OCI-LY1 (cell line): ENCODE data around the gene AKR7A2.

Experiments used
- H2AFZ ChIP-seq: fragments of 200-600 bp; sonication (generic), shearing (Covaris generic); 2 replicates; pipeline ENCODE4 v1.6.0; 2014; ENCODE audit warnings: antibody characterized with exemption, mild to moderate bottlenecking, low read length
- H3F3A ChIP-seq: fragments of 200-600 bp; sonication (generic), shearing (Covaris generic); 2 replicates; pipeline ENCODE4 v1.6.0; 2014; ENCODE audit warnings: mild to moderate bottlenecking, antibody characterized with exemption, low read length, moderate library complexity; ENCODE audit not compliant: insufficient read depth
- H3K27ac ChIP-seq: fragments of 200-600 bp; sonication (generic); 2 replicates; pipeline ENCODE4 v1.5.1; 2014; ENCODE audit warnings: low read length, mixed run types, mild to moderate bottlenecking, low read depth; ENCODE audit not compliant: poor library complexity, severe bottlenecking
- H3K27me3 ChIP-seq: fragments of 200-600 bp; sonication (generic); 2 replicates; pipeline ENCODE4 v1.6.0; 2014; ENCODE audit warnings: antibody characterized with exemption, mild to moderate bottlenecking, low read length, moderate library complexity; ENCODE audit not compliant: insufficient read depth
- H3K36me3 ChIP-seq: fragments of 200-600 bp; sonication (generic); 2 replicates; pipeline ENCODE4 v1.6.1; 2014; ENCODE audit warnings: mild to moderate bottlenecking, antibody characterized with exemption, low read length, moderate library complexity, mixed read lengths; ENCODE audit not compliant: insufficient read depth
- H3K4me1 ChIP-seq: fragments of 200-600 bp; sonication (generic); 2 replicates; pipeline ENCODE4 v1.5.1; 2014; ENCODE audit warnings: mild to moderate bottlenecking, low read length, moderate library complexity; ENCODE audit not compliant: insufficient read depth, severe bottlenecking
- H3K4me2 ChIP-seq: fragments of 200-600 bp; sonication (generic), shearing (Covaris generic); 2 replicates; pipeline ENCODE4 v1.6.1; 2014; ENCODE audit warnings: low read length
- H3K4me3 ChIP-seq: fragments of 200-600 bp; sonication (generic); 2 replicates; pipeline ENCODE4 v1.5.1; 2014; ENCODE audit warnings: low read length, low read depth, mild to moderate bottlenecking, mixed read lengths; ENCODE audit not compliant: poor library complexity, severe bottlenecking
- H3K79me2 ChIP-seq: fragments of 200-600 bp; shearing (Covaris generic); 2 replicates; pipeline ENCODE4 v1.6.1; 2016; ENCODE audit warnings: mixed run types, low read length, mixed read lengths; ENCODE audit not compliant: insufficient read depth
- H3K9ac ChIP-seq: fragments of 200-600 bp; sonication (generic), shearing (Covaris generic); 2 replicates; pipeline ENCODE4 v1.6.1; 2014; ENCODE audit warnings: mild to moderate bottlenecking, low read length, mixed read lengths
- H3K9me2 ChIP-seq: fragments of 200-600 bp; sonication (generic), shearing (Covaris generic); 2 replicates; pipeline ENCODE4 v1.6.1; 2014; ENCODE audit warnings: low read depth, mild to moderate bottlenecking, low read length, mixed read lengths
- H3K9me3 ChIP-seq: fragments of 200-600 bp; shearing (Covaris generic); 2 replicates; pipeline ENCODE4 v1.6.1; 2014; ENCODE audit warnings: low read length, mixed read lengths
- H4K20me1 ChIP-seq: fragments of 200-600 bp; sonication (generic), shearing (Covaris generic); 2 replicates; pipeline ENCODE4 v1.6.0; 2016; ENCODE audit warnings: mild to moderate bottlenecking, low read length; ENCODE audit not compliant: insufficient read depth
- CTCF ChIP-seq: fragments of 200-600 bp; sonication (generic), shearing (Covaris generic); IDR thresholded peaks from 2 replicates; pipeline ENCODE4 v1.5.1; 2017; ENCODE audit warnings: mild to moderate bottlenecking, antibody characterized with exemption, low read length, moderate library complexity, mixed read lengths
- EZH2 ChIP-seq: fragments of 200-600 bp; sonication (generic), shearing (Covaris generic); IDR thresholded peaks from 2 replicates; pipeline ENCODE4 v1.8.0; 2017; ENCODE audit warnings: borderline replicate concordance, mixed run types, mild to moderate bottlenecking, antibody characterized with exemption, low read length, moderate library complexity, mixed read lengths

Gene AKR7A2

GRCh38 chr1:19311503-19311930 is 427 bp downstream of the AKR7A2 start:
- no peaks in the 10 kb centered on the region for H4K20me1 ChIP-seq

GRCh38 chr1:19310720-19311502 is 1.0 kb downstream of the AKR7A2 start:
- Histone ChIP-seq H3F3A (no peaks in the 10 kb centered on the region), H3K27ac (no peak overlapping the region), H3K4me3 (peak overlapping the region; percentile 90), H3K4me2 (peak overlapping the region; percentile 93), H3K4me1 (peaks cover 46% of the 10 kb centered on the region), H4K20me1 (no peaks in the 10 kb centered on the region), H3K9me2 (no peaks in the 10 kb centered on the region), H3K36me3 (peaks cover 22% of the 10 kb centered on the region), H2AFZ (no peak overlapping the region), H3K9ac (peak overlapping the region; percentile 96), H3K9me3 (no peaks in the 10 kb centered on the region), H3K79me2 (no peaks in the 10 kb centered on the region), H3K27me3 (no peaks in the 10 kb centered on the region)
- TF ChIP-seq CTCF (no peak), EZH2 (no peak)

More at GRCh38 chr1:19311503-19311930, 427 bp downstream of the AKR7A2 start:
- H3K79me2 ChIP-seq, result no peaks in the 10 kb centered on the region
- H3F3A ChIP-seq, result no peaks in the 10 kb centered on the region
- no peaks in the 10 kb centered on the region for H3K9me3 ChIP-seq
- peaks cover 52% of the 10 kb centered on the region for H3K4me1 ChIP-seq
- H3K27ac ChIP-seq, result no peak overlapping the region
- peak overlapping the region; percentile 90 for H3K4me3 ChIP-seq
- H3K9me2 ChIP-seq, result no peaks in the 10 kb centered on the region
- H2AFZ ChIP-seq, result no peak overlapping the region
- H3K9ac ChIP-seq, result peak overlapping the region; percentile 96
- TF ChIP-seq CTCF (no peak), EZH2 (no peak)
- H3K36me3 ChIP-seq, result peaks cover 16% of the 10 kb centered on the region
- no peaks in the 10 kb centered on the region for H3K27me3 ChIP-seq
- peak overlapping the region; percentile 93 for H3K4me2 ChIP-seq

GRCh38 chr1:19310061-19310460 is 1.9 kb downstream of the AKR7A2 start:
- H4K20me1 ChIP-seq, result no peaks in the 10 kb centered on the region
- TF ChIP-seq EZH2, result no peak
- TF ChIP-seq CTCF, result no peak
- H3K27me3 ChIP-seq, result no peaks in the 10 kb centered on the region
- H3K9ac ChIP-seq, result no peak overlapping the region
- H3K9me3 ChIP-seq, result no peaks in the 10 kb centered on the region
- no peak overlapping the region for H3K4me2 ChIP-seq
- peaks cover 30% of the 10 kb centered on the region for H3K36me3 ChIP-seq
- H3K79me2 ChIP-seq, result no peaks in the 10 kb centered on the region
- H3F3A ChIP-seq, result no peaks in the 10 kb centered on the region
- H3K4me1 ChIP-seq, result peaks cover 38% of the 10 kb centered on the region
- no peak overlapping the region for H2AFZ ChIP-seq
- H3K27ac ChIP-seq, result no peak overlapping the region
- no peak overlapping the region for H3K4me3 ChIP-seq
- H3K9me2 ChIP-seq, result no peaks in the 10 kb centered on the region
